ENCODE data around the gene THEMIS. TPM values are rescaled to one million over a fixed set of nuclear protein-coding genes. Genes with fewer than 3 reads are reported as not detected.

The THEMIS gene
- total and polyA plus RNA-seq, 2 of the 4 experiments (the other 2 are of a cell fraction), result not detected

DNA sequence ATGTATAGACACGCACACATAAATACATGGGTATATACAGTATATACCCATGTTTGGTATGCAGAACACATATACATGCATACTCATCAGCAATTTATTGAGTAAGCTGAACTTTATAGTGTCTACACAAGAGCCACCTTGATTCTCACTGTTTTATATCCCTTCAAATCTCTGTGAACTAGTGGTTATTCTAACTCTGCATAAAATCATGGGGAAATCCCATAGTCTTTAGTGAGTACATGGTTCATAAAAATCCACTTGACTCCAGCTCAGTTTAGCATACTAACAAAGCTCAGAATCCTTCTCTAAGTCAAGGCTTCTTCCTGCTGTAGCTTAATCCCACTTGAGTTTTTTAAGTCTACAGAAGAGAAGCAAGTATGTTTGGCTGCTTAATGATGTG is 104.1 kb downstream of the THEMIS start:
- H3K4me2 ChIP-seq (ENCODE audit: low read depth, low read length), result no peak overlapping the region
- no peak overlapping the region for H2AFZ ChIP-seq (replicated peaks; ENCODE audit: low read length, poor library complexity)
- no peak for TF ChIP-seq POLR2A (IDR thresholded peaks at IDR 0.05; ENCODE audit: low read depth, low read length)
- TF ChIP-seq RFX5 (IDR thresholded peaks at IDR 0.05; ENCODE audit: low read depth, low read length), result no peak
- no peak for TF ChIP-seq RAD21 (IDR thresholded peaks at IDR 0.05; ENCODE audit: low read length)
- no peak for TF ChIP-seq CHD1 (IDR thresholded peaks at IDR 0.05; ENCODE audit: low read depth, low read length)
- no peak for TF ChIP-seq SMC3 (IDR thresholded peaks at IDR 0.05; ENCODE audit: low read depth, low read length)
- TF ChIP-seq CTCF (conservative IDR thresholded peaks at IDR 0.05; ENCODE audit: low read depth, low read length), result no peak
- TF ChIP-seq NFE2L2 (IDR thresholded peaks at IDR 0.05; ENCODE audit: low read depth, low read length), result no peak
- TF ChIP-seq MXI1 (IDR thresholded peaks at IDR 0.05; ENCODE audit: borderline replicate concordance, low read depth, low read length), result no peak
- TF ChIP-seq RCOR1 (IDR thresholded peaks at IDR 0.05; ENCODE audit: insufficient replicate concordance, low read length), result no peak
- TF ChIP-seq FOS (IDR thresholded peaks at IDR 0.05; ENCODE audit: low read depth, low read length), result no peak
- no peak for TF ChIP-seq BHLHE40 (IDR thresholded peaks at IDR 0.05; ENCODE audit: low read depth, low read length)
- TF ChIP-seq, protein P1, sequence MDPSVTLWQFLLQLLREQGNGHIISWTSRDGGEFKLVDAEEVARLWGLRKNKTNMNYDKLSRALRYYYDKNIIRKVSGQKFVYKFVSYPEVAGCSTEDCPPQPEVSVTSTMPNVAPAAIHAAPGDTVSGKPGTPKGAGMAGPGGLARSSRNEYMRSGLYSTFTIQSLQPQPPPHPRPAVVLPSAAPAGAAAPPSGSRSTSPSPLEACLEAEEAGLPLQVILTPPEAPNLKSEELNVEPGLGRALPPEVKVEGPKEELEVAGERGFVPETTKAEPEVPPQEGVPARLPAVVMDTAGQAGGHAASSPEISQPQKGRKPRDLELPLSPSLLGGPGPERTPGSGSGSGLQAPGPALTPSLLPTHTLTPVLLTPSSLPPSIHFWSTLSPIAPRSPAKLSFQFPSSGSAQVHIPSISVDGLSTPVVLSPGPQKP (IDR thresholded peaks at IDR 0.05; ENCODE audit: borderline replicate concordance, low read depth, low read length), result no peak
- TF ChIP-seq MAFK (IDR thresholded peaks at IDR 0.05; ENCODE audit: low read depth, low read length), result no peak

More for the DNA sequence above, 104.1 kb downstream of the THEMIS start:
- POLR2A ChIA-PET (ENCODE audit: unreplicated experiment), result no interaction called here
- H2BK5ac ChIP-seq (ENCODE audit: low read depth, low read length, poor library complexity, severe bottlenecking), result no peak overlapping the region
- no peaks in the 10 kb centered on the region for H3K79me1 ChIP-seq (ENCODE audit: low read depth in 1 of 2, low read length in 2 of 2)
- H4K8ac ChIP-seq (ENCODE audit: low read depth in 2 of 2, low read length in 2 of 2), result no peak overlapping the region
- no peaks in the 10 kb centered on the region for H4K20me1 ChIP-seq (ENCODE audit: insufficient read depth, low read length)
- BruUV-seq (replicated peaks), result no TSS peak
- H3K9me3 ChIP-seq (ENCODE audit: control insufficient read depth, insufficient read depth, low read length), result no peaks in the 10 kb centered on the region; the same call in 1 of the 2 replicates
- no peak overlapping the region for H2AK5ac ChIP-seq (ENCODE audit: low read depth, low read length)
- no peak overlapping the region for H2BK20ac ChIP-seq (ENCODE audit: low read depth, low read length)
- H3K9ac ChIP-seq (ENCODE audit: low read depth, low read length), result no peak overlapping the region
- no peak overlapping the region for H3K14ac ChIP-seq (replicated peaks; ENCODE audit: low read depth, low read length)
- no peak overlapping the region for H3K4me3 ChIP-seq (ENCODE audit: insufficient read depth, low read depth, low read length)
- no peak overlapping the region for H4K91ac ChIP-seq (ENCODE audit: insufficient read depth, low read depth, low read length)
- no peak overlapping the region for H3K18ac ChIP-seq (ENCODE audit: low read depth, low read length)
- no peak overlapping the region for H3K23ac ChIP-seq (ENCODE audit: low read depth, low read length)
- no peak overlapping the region for H3K27ac ChIP-seq (ENCODE audit: insufficient read depth, low read length)
- CTCF ChIA-PET, result no interaction called here
- no peak overlapping the region for H3K56ac ChIP-seq (ENCODE audit: extremely low read depth, insufficient read depth, low read length)
- intact Hi-C loops (cut with micrococcal nuclease) (no loop called here), in situ Hi-C loops (cut with MboI; ENCODE audit: low sequenced_read_pairs) (no loop called here), dilution Hi-C loops (cut with HindIII; ENCODE audit: low sequenced_read_pairs, unreplicated experiment) (no loop called here)
- no peak overlapping the region for H2BK15ac ChIP-seq (ENCODE audit: low read depth, low read length)
- no peak overlapping the region for H2BK120ac ChIP-seq (ENCODE audit: low read depth, low read length)
- no peak overlapping the region for H3K4ac ChIP-seq (ENCODE audit: low read depth, low read length)
- H3K27me3 ChIP-seq (ENCODE audit: control insufficient read depth, insufficient read depth, low read length), result peaks cover 7% of the 10 kb centered on the region; the same call in 1 of the 2 replicates
- H3K4me1 ChIP-seq (ENCODE audit: control insufficient read depth, insufficient read depth, low read length), result no peaks in the 10 kb centered on the region
- H3K9me1 ChIP-seq (ENCODE audit: insufficient read depth, low read length), result no peaks in the 10 kb centered on the region
- no peaks in the 10 kb centered on the region for H3K36me3 ChIP-seq (ENCODE audit: control insufficient read depth, insufficient read depth, low read length)
- no peak for DNase-seq
- H4K5ac ChIP-seq (ENCODE audit: low read depth, low read length), result no peak overlapping the region
- no peak for ATAC-seq (ENCODE audit: low read depth)
- WGBS, 2 experiments (ENCODE audit: extremely low coverage in 2 of 2, insufficient read length in 1 of 2), result no CpG with 5 or more reads among the region's 1 CpG
- no peak overlapping the region for H2AK9ac ChIP-seq (replicated peaks; ENCODE audit: low read depth, low read length, poor library complexity)

Data from IMR-90 (cell line).